ENCODE measurements around the gene RAD51B. TPM values are rescaled to one million over a fixed set of nuclear protein-coding genes. Genes with fewer than 3 reads are reported as not detected.

RAD51B gene
- polyA plus RNA-seq, 1 donor (not counting 4 experiments of a cell fraction or from before 2014, with no cell fraction given): 13.3 TPM

DNA sequence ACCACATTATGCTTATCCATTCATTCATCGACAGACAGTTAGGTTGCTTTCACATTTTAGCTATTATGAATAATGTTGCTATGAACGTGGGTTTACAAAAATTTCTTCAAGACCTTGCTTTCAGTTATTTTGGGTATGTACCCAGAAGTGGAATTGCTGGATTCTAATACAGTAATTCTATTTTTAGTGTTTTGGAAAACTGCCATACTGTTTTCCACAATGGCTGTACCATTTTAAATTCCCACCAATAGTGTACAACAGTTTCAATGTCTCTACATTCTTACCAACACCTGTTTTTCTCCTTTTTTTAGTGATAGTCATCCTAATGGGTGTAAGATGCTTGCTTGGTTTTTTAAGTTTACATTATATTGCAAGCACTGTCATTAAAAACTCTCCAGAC is 825.8 kb downstream of the RAD51B start:
- no peak overlapping the region for H3K9ac ChIP-seq (ENCODE audit: control insufficient read depth, extremely low read depth, insufficient read depth, low read length)
- H3K4me2 ChIP-seq (ENCODE audit: control insufficient read depth, extremely low read depth, insufficient read depth, low read depth, low read length): no peak overlapping the region
- TF ChIP-seq EZH2 (IDR thresholded peaks at IDR 0.05; ENCODE audit: low read length): no peak
- TF ChIP-seq, protein P1, sequence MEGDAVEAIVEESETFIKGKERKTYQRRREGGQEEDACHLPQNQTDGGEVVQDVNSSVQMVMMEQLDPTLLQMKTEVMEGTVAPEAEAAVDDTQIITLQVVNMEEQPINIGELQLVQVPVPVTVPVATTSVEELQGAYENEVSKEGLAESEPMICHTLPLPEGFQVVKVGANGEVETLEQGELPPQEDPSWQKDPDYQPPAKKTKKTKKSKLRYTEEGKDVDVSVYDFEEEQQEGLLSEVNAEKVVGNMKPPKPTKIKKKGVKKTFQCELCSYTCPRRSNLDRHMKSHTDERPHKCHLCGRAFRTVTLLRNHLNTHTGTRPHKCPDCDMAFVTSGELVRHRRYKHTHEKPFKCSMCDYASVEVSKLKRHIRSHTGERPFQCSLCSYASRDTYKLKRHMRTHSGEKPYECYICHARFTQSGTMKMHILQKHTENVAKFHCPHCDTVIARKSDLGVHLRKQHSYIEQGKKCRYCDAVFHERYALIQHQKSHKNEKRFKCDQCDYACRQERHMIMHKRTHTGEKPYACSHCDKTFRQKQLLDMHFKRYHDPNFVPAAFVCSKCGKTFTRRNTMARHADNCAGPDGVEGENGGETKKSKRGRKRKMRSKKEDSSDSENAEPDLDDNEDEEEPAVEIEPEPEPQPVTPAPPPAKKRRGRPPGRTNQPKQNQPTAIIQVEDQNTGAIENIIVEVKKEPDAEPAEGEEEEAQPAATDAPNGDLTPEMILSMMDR (optimal IDR thresholded peaks at IDR 0.05 in 1 of 3, IDR thresholded peaks at IDR 0.05 in 1 of 3, conservative IDR thresholded peaks at IDR 0.05 in 1 of 3; ENCODE audit: extremely low read depth in 1 of 3, insufficient read depth in 2 of 3, low read length in 3 of 3): no peak
- H3K27ac ChIP-seq (ENCODE audit: control insufficient read depth, insufficient read depth, low read length): no peak overlapping the region
- no peak for DNase-seq (ENCODE audit: low read depth, low spot score)
- no peak for FAIRE-seq
- no peaks in the 10 kb centered on the region for H3K4me1 ChIP-seq (ENCODE audit: control insufficient read depth, extremely low read depth, insufficient read depth, low read length)
- H3K9me1 ChIP-seq (ENCODE audit: control insufficient read depth, extremely low read depth, insufficient read depth, low read length): no peaks in the 10 kb centered on the region
- dilution Hi-C loops (cut with MboI; ENCODE audit: extremely low pct_ligation_motif_present, low sequenced_read_pairs): no loop called here
- no peak overlapping the region for H2AFZ ChIP-seq (ENCODE audit: control insufficient read depth, low read length)
- H4K20me1 ChIP-seq (ENCODE audit: control insufficient read depth, extremely low read depth, insufficient read depth, low read length): no peaks in the 10 kb centered on the region
- H3K27me3 ChIP-seq (ENCODE audit: control insufficient read depth, extremely low read depth, insufficient read depth, low read length): no peaks in the 10 kb centered on the region
- H3K36me3 ChIP-seq (ENCODE audit: control insufficient read depth in 2 of 2, extremely low read depth in 1 of 2, insufficient read depth in 2 of 2, low read length in 2 of 2): no peaks in the 10 kb centered on the region
- no peaks in the 10 kb centered on the region for H3K79me2 ChIP-seq (ENCODE audit: control insufficient read depth, insufficient read depth, low read length)
- no peaks in the 10 kb centered on the region for H3K9me3 ChIP-seq (ENCODE audit: control insufficient read depth, low read depth, low read length)
- H3K4me3 ChIP-seq (ENCODE audit: control insufficient read depth in 2 of 3, extremely low read depth in 1 of 3, insufficient read depth in 2 of 3, low read depth in 1 of 3, low read length in 3 of 3): no peak overlapping the region

DNA sequence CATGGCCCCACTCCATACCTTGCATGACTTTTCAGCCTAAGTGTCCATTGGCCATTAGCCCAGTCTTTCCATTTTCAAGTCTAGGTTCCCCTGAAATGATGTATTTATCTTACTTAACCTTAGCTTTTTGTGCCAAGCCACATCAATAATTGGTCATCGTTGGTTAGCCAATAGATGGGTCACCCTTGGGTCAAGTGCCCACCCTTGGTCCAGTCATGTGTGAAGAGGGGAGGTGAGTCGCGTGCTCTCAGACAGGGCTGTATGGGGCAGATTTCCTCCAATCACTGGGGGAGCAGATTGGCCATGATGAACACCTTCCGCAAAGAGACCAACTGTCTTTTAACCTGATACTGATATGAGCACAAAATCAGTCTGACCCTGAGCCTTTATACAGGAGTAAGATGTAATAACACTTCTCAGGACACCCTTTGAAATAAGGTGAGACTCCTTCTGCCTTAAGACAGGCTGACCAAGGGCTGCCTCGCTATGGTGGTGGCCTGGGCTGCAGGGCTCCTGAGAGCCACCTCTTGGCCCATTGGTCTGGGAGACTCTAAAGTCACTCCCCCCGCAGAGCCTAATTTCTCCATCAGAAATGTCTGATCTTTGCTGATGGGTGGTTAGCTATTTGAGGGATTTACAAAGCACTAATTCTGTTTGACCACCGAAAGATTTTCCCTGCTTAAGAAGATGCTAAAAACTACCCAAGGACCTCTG is 830.1 kb downstream of the RAD51B start:
- no peaks in the 10 kb centered on the region for H3K9me3 ChIP-seq (ENCODE audit: control insufficient read depth, low read depth, low read length)
- no peaks in the 10 kb centered on the region for H3K79me2 ChIP-seq (ENCODE audit: control insufficient read depth, insufficient read depth, low read length)
- no peak for DNase-seq (ENCODE audit: low read depth, low spot score)
- no peaks in the 10 kb centered on the region for H3K36me3 ChIP-seq (ENCODE audit: control insufficient read depth in 2 of 2, extremely low read depth in 1 of 2, insufficient read depth in 2 of 2, low read length in 2 of 2)
- no peaks in the 10 kb centered on the region for H3K9me1 ChIP-seq (ENCODE audit: control insufficient read depth, extremely low read depth, insufficient read depth, low read length)
- H3K4me1 ChIP-seq (ENCODE audit: control insufficient read depth, extremely low read depth, insufficient read depth, low read length): no peaks in the 10 kb centered on the region
- no peaks in the 10 kb centered on the region for H3K27me3 ChIP-seq (ENCODE audit: control insufficient read depth, extremely low read depth, insufficient read depth, low read length)
- no peak overlapping the region for H3K4me2 ChIP-seq (ENCODE audit: control insufficient read depth, extremely low read depth, insufficient read depth, low read depth, low read length)
- H3K9ac ChIP-seq (ENCODE audit: control insufficient read depth, extremely low read depth, insufficient read depth, low read length): no peak overlapping the region
- TF ChIP-seq, protein P1 (optimal IDR thresholded peaks at IDR 0.05 in 1 of 3, IDR thresholded peaks at IDR 0.05 in 1 of 3, conservative IDR thresholded peaks at IDR 0.05 in 1 of 3; ENCODE audit: extremely low read depth in 1 of 3, insufficient read depth in 2 of 3, low read length in 3 of 3): no peak
- TF ChIP-seq EZH2 (IDR thresholded peaks at IDR 0.05; ENCODE audit: low read length): no peak
- H3K27ac ChIP-seq (ENCODE audit: control insufficient read depth, insufficient read depth, low read length): no peak overlapping the region
- H3K4me3 ChIP-seq (ENCODE audit: control insufficient read depth in 2 of 3, extremely low read depth in 1 of 3, insufficient read depth in 2 of 3, low read depth in 1 of 3, low read length in 3 of 3): no peak overlapping the region
- no peak overlapping the region for H2AFZ ChIP-seq (ENCODE audit: control insufficient read depth, low read length)
- dilution Hi-C loops (cut with MboI; ENCODE audit: extremely low pct_ligation_motif_present, low sequenced_read_pairs): no loop called here
- H4K20me1 ChIP-seq (ENCODE audit: control insufficient read depth, extremely low read depth, insufficient read depth, low read length): no peaks in the 10 kb centered on the region
- no peak for FAIRE-seq

All from keratinocyte (primary cell).